CD4-positive, alpha-beta T cell (primary cell): Measurements from ENCODE around the gene VTI1A. TPM values are rescaled to one million over a fixed set of nuclear protein-coding genes. Genes with fewer than 3 reads are reported as not detected.

ENCODE experiments used
- ATAC-seq: fragments of 200-7000 bp; cut with Tn5 transposase; one replicate; pipeline ENCODE4 v1.10.0; 2022; ENCODE audit warnings: mild to moderate bottlenecking; ENCODE audit not compliant: poor library complexity
- CTCF ChIA-PET: fragments of 350-600 bp; sonication (Branson Sonifier 250); formaldehyde crosslinking; loops from one replicate; lab custom pipeline; 2021; ENCODE audit warnings: antibody characterized with exemption, inconsistent platforms; lab: Charles Lee
- POLR2A ChIA-PET: fragments of 350-600 bp; sonication (Branson Sonifier 250); formaldehyde crosslinking; loops from one replicate; lab custom pipeline; 2021; ENCODE audit warnings: antibody characterized with exemption, inconsistent platforms; lab: Charles Lee
- DNase-seq, 14 experiments: peaks; one replicate each; pipeline ENCODE4 v3.0.0-alpha.2; 2013 to 2020; ENCODE audit warnings: mixed read lengths in 2 of 14
- H3K27ac ChIP-seq, 2 donors: one replicate each; pipeline versions ENCODE4 v1.5.1 to v1.7.0; 2013; ENCODE audit warnings: low read length in 2 of 2, low read depth in 1 of 2, mild to moderate bottlenecking in 1 of 2
- H3K27me3 ChIP-seq, 2 experiments: 1 replicate in 1 of 2; 2 replicates in 1 of 2; pipeline versions ENCODE4 v1.6.1 to v1.7.0; 2013; ENCODE audit warnings: low read length in 2 of 2, control low read depth in 1 of 2, mild to moderate bottlenecking in 1 of 2, moderate library complexity in 1 of 2; ENCODE audit not compliant: insufficient read depth in 2 of 2, control insufficient read depth in 1 of 2
- H3K36me3 ChIP-seq: one replicate; pipeline ENCODE4 v1.6.1; 2013; ENCODE audit warnings: low read length, control low read depth; ENCODE audit not compliant: insufficient read depth
- H3K4me1 ChIP-seq: one replicate; pipeline ENCODE4 v1.6.1; 2013; ENCODE audit warnings: low read length, control low read depth; ENCODE audit not compliant: insufficient read depth
- H3K4me3 ChIP-seq: one replicate; pipeline ENCODE4 v1.5.1; 2013; ENCODE audit warnings: mild to moderate bottlenecking, low read length, moderate library complexity
- H3K9me3 ChIP-seq, 2 experiments: 1 replicate in 1 of 2; 2 replicates in 1 of 2; pipeline versions ENCODE4 v1.6.1 to v1.7.0; 2013; ENCODE audit warnings: low read length in 2 of 2, mild to moderate bottlenecking in 2 of 2, control low read depth in 1 of 2, moderate library complexity in 1 of 2; ENCODE audit not compliant: control insufficient read depth in 1 of 2, insufficient read depth in 1 of 2
- H3K27ac Mint-ChIP-seq: one replicate; pipeline ENCODE4 v1.8.0; 2020; ENCODE audit warnings: mixed read lengths
- H3K27me3 Mint-ChIP-seq: one replicate; pipeline ENCODE4 v1.8.0; 2021; ENCODE audit warnings: mixed read lengths
- H3K36me3 Mint-ChIP-seq: one replicate; pipeline ENCODE4 v1.8.0; 2021; ENCODE audit warnings: low read depth, mixed read lengths
- H3K4me1 Mint-ChIP-seq: one replicate; pipeline ENCODE4 v1.8.0; 2021; ENCODE audit warnings: low read depth, mixed read lengths
- H3K4me3 Mint-ChIP-seq: one replicate; pipeline ENCODE4 v1.8.0; 2020; ENCODE audit warnings: mild to moderate bottlenecking, mixed read lengths
- H3K9me3 Mint-ChIP-seq: one replicate; pipeline ENCODE4 v1.8.0; 2020; ENCODE audit warnings: mixed read lengths
- intact Hi-C, 2 experiments: fragments of 100-400 bp; cut with DNase I in 1 of 2; cut with micrococcal nuclease in 1 of 2; formaldehyde crosslinking; loops; one replicate each; pipeline versions ENCODE4 v1.15.1 to v1.9.0; 2023 to 2025; cut with DNase I, micrococcal nuclease
- total RNA-seq, 174 experiments: library from RNA in 2 of 174; stranded (reverse) in 2 of 174; gene quantifications; one replicate each; pipeline ENCODE4 v1.2.3 and lab custom pipeline; 2021 to 2026
- TF ChIP-seq, protein P1 (sequence below): fragments of 200-600 bp; IDR thresholded peaks from one replicate; pipeline ENCODE4 v1.8.0; 2022; ENCODE audit warnings: antibody characterized with exemption, mild to moderate bottlenecking

VTI1A gene
- total RNA-seq, 2 experiments from 2014 or later, result 54.5 to 56.5 TPM

DNA sequence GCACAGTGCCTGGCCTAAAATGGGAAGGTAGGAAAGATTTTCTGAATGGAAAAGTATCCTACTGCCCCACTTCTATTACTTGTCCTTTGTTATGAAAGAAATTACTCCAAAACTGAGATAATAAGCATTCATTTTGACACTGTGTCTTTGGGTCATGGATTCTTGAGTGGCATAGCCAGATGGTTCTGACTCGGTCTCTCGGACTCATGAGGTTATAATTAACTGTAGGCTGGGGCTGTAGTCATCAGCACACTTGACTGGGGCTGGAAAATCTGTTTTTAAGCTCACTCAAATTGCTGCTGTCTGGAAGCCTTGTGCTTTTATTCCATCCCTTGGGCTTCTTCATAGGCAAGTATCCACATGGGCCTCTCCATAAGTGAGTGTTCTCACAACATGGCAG is 160.5 kb downstream of the VTI1A start:
- ChIA-PET POLR2A (no interaction called here), CTCF (no interaction called here)
- Mint-ChIP-seq H3K36me3 (peaks cover 42% of the 10 kb centered on the region), H3K27me3 (no peaks in the 10 kb centered on the region), H3K4me3 (no peak overlapping the region), H3K27ac (no peak overlapping the region), H3K9me3 (no peaks in the 10 kb centered on the region), H3K4me1 (no peaks in the 10 kb centered on the region)
- intact Hi-C loops, result no loop called here
- no peaks in the 10 kb centered on the region for H3K4me1 ChIP-seq
- TF ChIP-seq, protein P1, sequence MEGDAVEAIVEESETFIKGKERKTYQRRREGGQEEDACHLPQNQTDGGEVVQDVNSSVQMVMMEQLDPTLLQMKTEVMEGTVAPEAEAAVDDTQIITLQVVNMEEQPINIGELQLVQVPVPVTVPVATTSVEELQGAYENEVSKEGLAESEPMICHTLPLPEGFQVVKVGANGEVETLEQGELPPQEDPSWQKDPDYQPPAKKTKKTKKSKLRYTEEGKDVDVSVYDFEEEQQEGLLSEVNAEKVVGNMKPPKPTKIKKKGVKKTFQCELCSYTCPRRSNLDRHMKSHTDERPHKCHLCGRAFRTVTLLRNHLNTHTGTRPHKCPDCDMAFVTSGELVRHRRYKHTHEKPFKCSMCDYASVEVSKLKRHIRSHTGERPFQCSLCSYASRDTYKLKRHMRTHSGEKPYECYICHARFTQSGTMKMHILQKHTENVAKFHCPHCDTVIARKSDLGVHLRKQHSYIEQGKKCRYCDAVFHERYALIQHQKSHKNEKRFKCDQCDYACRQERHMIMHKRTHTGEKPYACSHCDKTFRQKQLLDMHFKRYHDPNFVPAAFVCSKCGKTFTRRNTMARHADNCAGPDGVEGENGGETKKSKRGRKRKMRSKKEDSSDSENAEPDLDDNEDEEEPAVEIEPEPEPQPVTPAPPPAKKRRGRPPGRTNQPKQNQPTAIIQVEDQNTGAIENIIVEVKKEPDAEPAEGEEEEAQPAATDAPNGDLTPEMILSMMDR, result no peak
- H3K27me3 ChIP-seq, result no peaks in the 10 kb centered on the region
- H3K36me3 ChIP-seq, result no peaks in the 10 kb centered on the region
- ATAC-seq (no peak), DNase-seq (no peak)
- no peak overlapping the region for H3K4me3 ChIP-seq
- no peak overlapping the region for H3K27ac ChIP-seq
- H3K9me3 ChIP-seq, result no peaks in the 10 kb centered on the region

DNA sequence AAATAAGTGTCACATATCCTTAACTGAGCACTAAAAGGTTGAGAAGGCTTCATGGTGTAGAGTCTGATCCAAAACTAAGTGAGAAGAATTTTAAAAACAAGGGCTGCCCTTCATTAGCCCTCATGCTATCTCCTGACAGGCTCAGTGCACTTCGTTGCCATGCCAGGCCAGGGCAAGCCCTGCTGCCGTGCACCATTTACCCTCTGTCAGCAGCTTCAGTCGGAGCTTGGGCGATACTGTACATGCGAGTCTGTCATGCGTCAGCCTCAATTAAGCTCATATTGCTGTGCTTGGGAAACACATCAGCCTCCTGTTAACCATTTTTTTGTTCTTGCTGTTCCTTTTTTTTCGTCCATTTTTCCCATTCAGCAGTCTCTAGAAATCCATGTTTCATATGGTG is 166.6 kb downstream of the VTI1A start:
- TF ChIP-seq, protein P1, result no peak
- Histone ChIP-seq H3K4me3 (no peak overlapping the region), H3K27ac (no peak overlapping the region), H3K36me3 (no peaks in the 10 kb centered on the region), H3K27me3 (no peaks in the 10 kb centered on the region), H3K4me1 (no peaks in the 10 kb centered on the region), H3K9me3 (peaks cover 0 to 9% of the 10 kb centered on the region in 2 experiments)
- ATAC-seq (no peak), DNase-seq (no peak)
- POLR2A ChIA-PET, result no interaction called here
- Mint-ChIP-seq H3K36me3 (peaks cover 54% of the 10 kb centered on the region), H3K27me3 (no peaks in the 10 kb centered on the region), H3K4me3 (no peak overlapping the region), H3K4me1 (no peaks in the 10 kb centered on the region), H3K9me3 (peaks cover 4% of the 10 kb centered on the region), H3K27ac (no peak overlapping the region)
- intact Hi-C loops, result no loop called here
- CTCF ChIA-PET, result no interaction called here

DNA sequence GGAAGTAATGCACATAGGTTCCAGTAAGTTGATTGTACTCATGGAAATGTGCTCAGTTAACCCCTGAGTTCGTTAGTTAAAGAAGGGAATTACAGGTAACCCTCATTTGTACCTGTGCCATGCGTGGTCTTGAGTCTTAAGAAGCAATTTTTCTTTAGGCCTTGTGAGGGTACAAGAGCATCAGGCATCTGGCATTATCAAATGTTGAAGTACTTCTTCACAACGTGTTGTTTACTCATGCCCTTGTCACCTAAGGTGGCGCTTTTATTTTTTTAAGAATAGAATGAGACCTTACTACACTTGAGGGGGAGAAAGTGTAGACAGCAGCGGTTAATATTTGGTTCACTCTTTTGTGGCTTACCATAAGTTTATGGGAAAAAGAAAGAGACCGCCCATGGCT is 167.1 kb downstream of the VTI1A start:
- ATAC-seq (no peak), DNase-seq (no peak)
- Histone ChIP-seq H3K4me1 (no peaks in the 10 kb centered on the region), H3K4me3 (no peak overlapping the region), H3K27ac (no peak overlapping the region), H3K36me3 (no peaks in the 10 kb centered on the region), H3K27me3 (no peaks in the 10 kb centered on the region), H3K9me3 (peaks cover 0 to 9% of the 10 kb centered on the region in 2 experiments)
- Mint-ChIP-seq H3K27me3 (no peaks in the 10 kb centered on the region), H3K9me3 (peaks cover 4% of the 10 kb centered on the region), H3K4me1 (no peaks in the 10 kb centered on the region), H3K4me3 (no peak overlapping the region), H3K27ac (no peak overlapping the region), H3K36me3 (peaks cover 57% of the 10 kb centered on the region)
- intact Hi-C loops, result no loop called here
- ChIA-PET POLR2A (no interaction called here), CTCF (no interaction called here)
- TF ChIP-seq, protein P1, result no peak
